ENCODE measurements around the gene DNM3. TPM values are rescaled to one million over a fixed set of nuclear protein-coding genes. Genes with fewer than 3 reads are reported as not detected.

Gene DNM3
- total RNA-seq, 3 donors from 2014 or later (not counting 1 experiment from before 2014, with no cell fraction given): 2.5 to 3.3 (median 2.8) TPM

- TF ChIP-seq CTCF (IDR thresholded peaks at IDR 0.05): no peak
- no peaks in the 10 kb centered on the region for H3K36me3 ChIP-seq (ENCODE audit: control insufficient read depth, insufficient read depth, low read length)
- peaks cover 0 to 11% of the 10 kb centered on the region in 2 donors for H3K27me3 Mint-ChIP-seq (ENCODE audit: low read depth in 2 of 2)
- 93% methylated on average over 5 of the region's 5 CpGs for whole genome bisulfite sequencing (ENCODE audit: insufficient coverage)
- no peak for ATAC-seq
- H3K27ac ChIP-seq (ENCODE audit: low read length): no peak overlapping the region
- intact Hi-C loops (cut with micrococcal nuclease): no loop called here
- no peaks in the 10 kb centered on the region for H3K9me3 ChIP-seq (ENCODE audit: control insufficient read depth, insufficient read depth, low read length)
- no peak overlapping the region for H3K4me3 ChIP-seq (ENCODE audit: low read length)
- no peak for DNase-seq
- no peak overlapping the region for H3K4me3 Mint-ChIP-seq
- H3K4me1 Mint-ChIP-seq: peaks cover 4 to 5% of the 10 kb centered on the region in 2 donors
- no peak overlapping the region for H3K27ac Mint-ChIP-seq
- no peaks in the 10 kb centered on the region for H3K4me1 ChIP-seq (ENCODE audit: control insufficient read depth, insufficient read depth, low read length)
- no peaks in the 10 kb centered on the region for H3K9me3 Mint-ChIP-seq
- no peaks in the 10 kb centered on the region for H3K36me3 Mint-ChIP-seq
- H3K27me3 ChIP-seq (ENCODE audit: control insufficient read depth, insufficient read depth, low read length): peaks cover 2% of the 10 kb centered on the region
Measured at GRCh38 chr1:171899838-171900237, 58.5 kb downstream of the DNM3 start.

GRCh38 chr1:171901245-171901644 is 59.9 kb downstream of the DNM3 start:
- ATAC-seq (no peak), DNase-seq (no peak)
- no peak overlapping the region for H3K4me3 ChIP-seq (ENCODE audit: low read length)
- no peak overlapping the region for H3K27ac ChIP-seq (ENCODE audit: low read length)
- Mint-ChIP-seq H3K4me3 (no peak overlapping the region), H3K27me3 (ENCODE audit: low read depth in 2 of 2) (peaks cover 0 to 11% of the 10 kb centered on the region in 2 donors), H3K36me3 (no peaks in the 10 kb centered on the region), H3K9me3 (no peaks in the 10 kb centered on the region), H3K4me1 (peaks cover 4 to 5% of the 10 kb centered on the region in 2 donors), H3K27ac (no peak overlapping the region)
- H3K4me1 ChIP-seq (ENCODE audit: control insufficient read depth, insufficient read depth, low read length): no peaks in the 10 kb centered on the region
- 94% methylated on average over 6 of the region's 7 CpGs for WGBS (ENCODE audit: insufficient coverage)
- H3K36me3 ChIP-seq (ENCODE audit: control insufficient read depth, insufficient read depth, low read length): no peaks in the 10 kb centered on the region
- no peak for TF ChIP-seq CTCF (IDR thresholded peaks at IDR 0.05)
- no peaks in the 10 kb centered on the region for H3K9me3 ChIP-seq (ENCODE audit: control insufficient read depth, insufficient read depth, low read length)
- intact Hi-C loops (cut with micrococcal nuclease): no loop called here
- peaks cover 2% of the 10 kb centered on the region for H3K27me3 ChIP-seq (ENCODE audit: control insufficient read depth, insufficient read depth, low read length)

- Histone ChIP-seq H3K36me3 (ENCODE audit: control insufficient read depth, insufficient read depth, low read length) (no peaks in the 10 kb centered on the region), H3K27ac (ENCODE audit: low read length) (no peak overlapping the region), H3K4me3 (ENCODE audit: low read length) (no peak overlapping the region), H3K9me3 (ENCODE audit: control insufficient read depth, insufficient read depth, low read length) (no peaks in the 10 kb centered on the region), H3K27me3 (ENCODE audit: control insufficient read depth, insufficient read depth, low read length) (peaks cover 2% of the 10 kb centered on the region), H3K4me1 (ENCODE audit: control insufficient read depth, insufficient read depth, low read length) (no peaks in the 10 kb centered on the region)
- H3K4me1 Mint-ChIP-seq: peaks cover 4 to 5% of the 10 kb centered on the region in 2 donors
- H3K27ac Mint-ChIP-seq: no peak overlapping the region
- no peak for TF ChIP-seq CTCF (IDR thresholded peaks at IDR 0.05)
- H3K4me3 Mint-ChIP-seq: no peak overlapping the region
- ATAC-seq (no peak), DNase-seq (no peak)
- 81% methylated on average over 3 of the region's 3 CpGs for WGBS (ENCODE audit: insufficient coverage)
- intact Hi-C loops (cut with micrococcal nuclease): no loop called here
- H3K36me3 Mint-ChIP-seq: no peaks in the 10 kb centered on the region
- peaks cover 0 to 13% of the 10 kb centered on the region in 2 donors for H3K27me3 Mint-ChIP-seq (ENCODE audit: low read depth in 2 of 2)
- no peaks in the 10 kb centered on the region for H3K9me3 Mint-ChIP-seq
Measured at GRCh38 chr1:171902527-171902926, 61.2 kb downstream of the DNM3 start.

- Mint-ChIP-seq H3K4me1 (peaks cover 5 to 8% of the 10 kb centered on the region in 2 donors), H3K9me3 (no peaks in the 10 kb centered on the region), H3K27me3 (ENCODE audit: low read depth in 2 of 2) (peaks cover 0 to 8% of the 10 kb centered on the region in 2 donors), H3K27ac (no peak overlapping the region), H3K4me3 (no peak overlapping the region), H3K36me3 (no peaks in the 10 kb centered on the region)
- DNase-seq (no peak), ATAC-seq (no peak)
- H3K27me3 ChIP-seq (ENCODE audit: control insufficient read depth, insufficient read depth, low read length): no peaks in the 10 kb centered on the region
- no peak overlapping the region for H3K27ac ChIP-seq (ENCODE audit: low read length)
- no peak overlapping the region for H3K4me3 ChIP-seq (ENCODE audit: low read length)
- no peak for TF ChIP-seq CTCF (IDR thresholded peaks at IDR 0.05)
- 74% methylated on average over 5 of the region's 5 CpGs for WGBS (ENCODE audit: insufficient coverage)
- H3K9me3 ChIP-seq (ENCODE audit: control insufficient read depth, insufficient read depth, low read length): no peaks in the 10 kb centered on the region
- H3K36me3 ChIP-seq (ENCODE audit: control insufficient read depth, insufficient read depth, low read length): no peaks in the 10 kb centered on the region
- intact Hi-C loops (cut with micrococcal nuclease): no loop called here
- no peaks in the 10 kb centered on the region for H3K4me1 ChIP-seq (ENCODE audit: control insufficient read depth, insufficient read depth, low read length)
Measured at GRCh38 chr1:171904778-171905450, 63.6 kb downstream of the DNM3 start.
